NCI-H146 (cell line): ENCODE data around the gene CFAP61.
"Not testable (repeated sequence)": the region's sequence is repeated elsewhere in the genome, so short reads cannot be mapped to it uniquely, and the experiment has no call there.

ENCODE experiments used
- DNase-seq: peaks from one replicate; lab custom pipeline; 2025; lab: John Stamatoyannopoulos, UW

CFAP61 gene

DNA sequence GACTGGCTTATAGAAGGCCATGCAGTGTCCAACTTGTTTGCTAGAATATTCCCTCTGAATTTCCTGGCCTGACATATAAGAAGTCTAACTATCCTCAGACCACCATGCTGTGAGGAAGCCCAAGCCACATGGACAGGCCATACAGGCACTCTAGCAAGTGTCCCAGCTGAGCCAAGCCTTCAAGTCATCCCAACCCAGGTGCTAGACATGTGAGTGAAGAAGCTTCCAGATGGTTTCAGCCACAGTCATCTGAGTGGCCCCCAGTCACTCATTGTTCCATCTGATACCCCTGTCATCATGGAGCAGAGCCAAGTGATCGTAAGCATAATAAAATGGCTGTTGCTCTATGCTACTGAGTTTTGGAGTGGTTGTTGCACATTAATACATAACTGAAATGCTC, 269.6 kb downstream of the CFAP61 start:
- no peak for DNase-seq

DNA sequence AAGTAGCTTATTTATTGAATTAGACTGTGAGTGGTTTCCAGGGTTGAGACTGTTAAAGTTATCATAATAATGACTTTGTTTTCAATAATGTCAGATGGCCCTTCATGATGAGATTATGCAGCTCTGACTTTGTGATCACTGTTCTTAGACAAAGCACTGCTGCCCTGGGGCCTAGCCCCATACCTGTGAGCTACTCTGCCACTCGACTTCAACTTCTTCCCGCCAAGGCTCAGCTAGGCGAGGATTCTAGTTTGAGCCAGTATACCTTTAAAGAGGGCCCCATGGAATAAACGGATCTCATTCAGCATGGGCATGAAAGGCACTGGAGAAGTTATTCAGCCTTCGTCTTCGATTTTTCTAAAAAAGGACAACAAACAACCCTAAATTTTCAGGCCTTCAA, 270.6 kb downstream of the CFAP61 start:
- DNase-seq, result no peak

DNA sequence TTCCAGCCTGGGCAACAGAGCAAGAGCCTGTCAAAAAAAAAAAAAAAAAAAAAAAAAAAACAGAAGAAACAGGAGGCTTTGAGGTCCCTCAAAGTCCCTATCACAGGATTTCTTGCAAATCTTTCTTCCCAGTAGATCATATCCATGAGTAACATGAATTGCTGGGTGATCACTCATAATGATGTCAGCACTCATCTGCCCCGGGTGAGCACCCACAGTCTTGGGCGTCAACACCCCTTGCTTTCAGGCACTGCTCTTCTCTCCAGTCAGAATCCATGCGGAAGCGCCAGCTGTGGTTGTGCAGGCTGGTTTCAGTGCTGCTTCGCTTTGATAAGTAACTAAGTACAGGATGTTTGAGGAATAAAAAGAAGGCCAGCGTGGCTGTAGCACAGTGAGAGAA, 275.4 kb downstream of the CFAP61 start:
- DNase-seq, result no peak

DNA sequence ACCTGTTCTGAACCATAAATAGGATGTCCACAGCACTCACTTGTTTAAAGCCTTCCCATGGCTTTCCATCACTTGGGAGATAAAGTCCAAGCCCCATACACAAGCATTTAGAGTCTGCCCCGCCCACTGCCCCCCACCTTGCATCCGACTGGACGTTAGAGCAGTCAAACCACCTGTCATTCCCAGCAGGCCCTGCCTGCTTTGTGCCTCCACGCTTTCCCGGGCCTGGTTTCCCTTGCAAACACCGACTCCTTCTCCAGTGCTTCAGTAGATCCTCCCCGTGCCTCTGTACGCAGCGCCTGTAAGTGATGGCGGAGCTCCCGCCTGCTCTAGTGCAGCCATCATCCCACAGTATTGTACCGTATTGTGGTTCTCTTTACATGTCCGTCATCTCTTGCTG, 277.2 kb downstream of the CFAP61 start:
- no peak for DNase-seq

DNA sequence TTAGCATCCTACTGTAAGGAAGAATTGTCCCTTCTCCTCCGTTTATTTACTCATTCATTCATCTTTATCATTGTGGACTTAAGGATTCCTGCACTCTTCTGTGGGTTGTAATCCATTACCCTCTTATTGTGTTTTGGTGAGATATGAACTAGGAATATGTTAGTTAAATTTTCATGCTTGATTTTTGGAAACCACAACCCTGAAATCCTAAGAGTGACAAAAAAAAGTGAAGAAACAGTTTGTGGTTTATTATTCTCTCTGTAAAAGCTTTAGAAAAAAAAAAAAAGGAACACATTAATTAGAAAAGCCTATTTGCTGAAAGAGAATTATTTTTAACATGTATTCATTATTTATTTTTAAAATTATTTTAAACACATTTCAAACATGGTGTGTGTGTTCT, 278.8 kb downstream of the CFAP61 start:
- no peak for DNase-seq

DNA sequence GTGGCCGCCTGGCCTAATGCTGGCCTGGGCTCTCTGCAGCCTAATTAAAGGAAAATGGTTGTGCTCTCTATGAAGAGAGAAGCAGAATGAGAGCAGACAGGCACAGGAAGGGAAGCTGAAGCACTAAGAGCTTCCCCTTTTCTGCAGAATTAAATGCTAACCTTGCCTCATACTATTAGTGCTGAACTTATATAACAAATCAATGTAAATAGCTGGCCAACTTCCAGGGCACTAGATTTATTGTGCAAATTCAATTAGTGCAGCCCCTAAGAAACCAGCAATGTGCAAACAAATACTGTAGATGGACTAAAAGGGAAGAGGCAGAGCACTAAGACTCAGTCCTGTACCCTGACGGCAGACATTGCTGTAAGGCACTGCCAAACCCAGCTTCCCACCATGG, 279.5 kb downstream of the CFAP61 start:
- DNase-seq, result no peak

DNA sequence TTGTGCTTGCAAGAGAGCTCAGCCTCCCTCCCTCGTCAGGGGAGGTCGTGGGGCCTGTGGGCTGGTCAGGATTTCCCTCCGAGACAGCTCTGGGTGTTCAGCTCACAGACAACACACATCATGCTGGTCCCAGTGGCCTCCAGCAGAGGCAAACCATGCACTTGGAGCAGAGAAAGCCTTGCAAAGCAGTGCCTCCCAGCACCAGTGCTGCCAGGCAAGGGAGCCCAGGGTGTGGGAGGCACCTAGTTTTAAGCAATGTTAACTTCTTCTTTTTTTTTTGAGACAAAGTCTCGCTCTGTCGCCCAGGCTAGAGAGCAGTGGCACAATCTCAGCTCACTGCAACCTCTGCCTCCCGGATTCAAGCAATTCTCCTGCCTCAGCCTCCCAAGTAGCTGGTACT, 281.5 kb downstream of the CFAP61 start:
- no peak for DNase-seq

DNA sequence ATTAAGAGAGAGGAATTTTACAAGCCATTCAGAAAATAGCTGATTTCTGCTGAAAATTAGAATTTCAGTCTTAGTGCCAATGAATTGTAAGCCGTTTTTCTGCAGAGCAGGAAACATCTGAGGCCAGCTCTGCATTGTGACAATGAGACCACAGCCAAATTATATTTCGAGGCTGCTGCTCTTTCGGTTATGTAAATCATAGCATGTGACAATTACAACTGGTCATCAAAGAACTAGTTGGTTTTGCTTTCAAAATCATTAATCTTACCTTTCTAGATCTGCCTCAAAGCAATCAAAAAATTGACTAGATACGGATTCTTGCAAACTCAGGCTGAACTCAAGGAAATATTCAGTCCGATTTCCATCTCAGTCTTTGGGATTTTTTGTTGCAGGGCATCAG, 282.2 kb downstream of the CFAP61 start:
- DNase-seq, result no peak

DNA sequence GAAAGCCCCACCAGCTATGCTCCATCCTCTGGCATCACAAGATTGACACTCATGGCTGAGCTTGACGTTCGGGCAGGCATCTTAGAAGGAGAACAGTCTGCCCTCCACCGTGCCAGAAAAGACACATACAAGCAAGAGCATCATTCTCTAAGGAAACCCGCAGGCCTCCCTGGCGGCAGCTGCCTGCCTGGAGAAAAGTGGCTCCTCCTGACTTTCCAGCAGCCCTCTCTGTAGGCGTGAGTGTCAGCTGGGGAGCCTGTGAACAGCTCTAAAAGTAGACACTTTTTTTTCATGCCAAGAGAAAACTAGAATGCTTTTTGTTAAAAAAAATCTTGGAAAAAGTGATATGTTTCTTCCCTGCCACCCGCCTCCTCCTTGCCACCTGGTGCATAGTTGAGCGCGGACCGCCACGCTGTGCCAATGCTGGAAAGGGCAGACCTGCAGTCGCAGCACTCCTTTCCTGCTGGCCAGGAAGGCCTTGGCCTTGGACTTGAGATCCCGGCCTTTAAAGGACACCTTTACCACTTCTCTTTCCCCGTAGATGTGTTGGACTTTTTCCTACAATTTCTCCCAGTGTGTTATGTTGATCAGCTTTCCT, 285.9 kb downstream of the CFAP61 start:
- no peak for DNase-seq

DNA sequence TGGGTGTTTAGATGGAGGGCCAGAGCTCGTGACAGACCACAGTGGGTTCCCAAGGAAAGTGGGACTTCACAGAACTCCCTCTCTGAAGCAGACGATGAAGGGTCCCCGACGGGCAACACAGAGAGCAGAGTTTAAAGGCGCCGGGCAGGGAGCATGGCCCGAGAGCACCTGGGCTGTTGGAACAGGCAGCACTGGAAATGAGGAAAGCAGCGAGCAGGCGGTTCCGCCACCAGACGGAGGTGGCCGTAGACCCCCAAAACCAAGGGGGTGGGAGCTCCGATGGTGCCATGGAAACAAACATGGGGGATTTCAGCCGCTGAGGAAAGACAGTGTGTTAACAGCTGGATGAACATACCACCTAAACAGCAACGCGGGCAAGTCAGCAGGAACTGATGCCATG, 288.1 kb downstream of the CFAP61 start:
- DNase-seq, result no peak

DNA sequence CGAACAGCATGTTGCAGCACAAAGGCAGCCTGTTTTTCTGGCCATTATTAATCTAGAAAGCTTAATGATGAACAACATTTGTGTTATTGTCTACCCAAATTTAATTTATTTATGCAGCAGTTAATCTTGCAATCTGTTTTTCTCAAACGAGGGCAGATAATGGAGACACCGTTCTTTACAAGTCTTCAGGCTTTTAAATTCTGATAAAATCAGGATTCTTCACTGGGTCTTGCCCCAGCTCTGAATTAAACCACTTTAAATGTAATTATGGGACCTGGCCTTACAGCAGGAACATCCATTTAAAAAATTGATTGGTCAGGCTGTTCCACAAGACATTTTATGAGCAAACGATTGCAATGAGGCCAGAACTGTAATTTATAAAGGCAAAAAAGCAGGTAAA, 289.0 kb downstream of the CFAP61 start:
- no peak for DNase-seq

DNA sequence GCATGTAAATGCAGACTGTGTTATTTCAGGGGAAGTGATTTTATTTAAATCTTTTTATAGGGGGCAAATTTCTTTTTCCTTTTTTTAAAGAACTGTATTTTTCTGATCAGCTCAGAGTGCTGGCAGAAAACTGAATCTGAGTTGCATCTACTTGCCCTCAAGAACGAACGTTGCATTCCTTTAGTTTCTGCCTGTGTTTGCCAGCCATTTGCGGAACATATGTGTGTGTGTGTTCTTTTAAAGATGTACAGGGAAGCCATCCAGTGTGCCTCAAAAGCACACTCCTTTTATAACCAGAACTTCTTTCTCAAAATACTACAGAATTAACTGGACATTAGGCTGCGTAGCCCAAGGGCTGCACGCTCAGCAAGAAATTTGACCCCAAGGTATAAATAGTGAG, 289.7 kb downstream of the CFAP61 start:
- DNase-seq, result no peak

DNA sequence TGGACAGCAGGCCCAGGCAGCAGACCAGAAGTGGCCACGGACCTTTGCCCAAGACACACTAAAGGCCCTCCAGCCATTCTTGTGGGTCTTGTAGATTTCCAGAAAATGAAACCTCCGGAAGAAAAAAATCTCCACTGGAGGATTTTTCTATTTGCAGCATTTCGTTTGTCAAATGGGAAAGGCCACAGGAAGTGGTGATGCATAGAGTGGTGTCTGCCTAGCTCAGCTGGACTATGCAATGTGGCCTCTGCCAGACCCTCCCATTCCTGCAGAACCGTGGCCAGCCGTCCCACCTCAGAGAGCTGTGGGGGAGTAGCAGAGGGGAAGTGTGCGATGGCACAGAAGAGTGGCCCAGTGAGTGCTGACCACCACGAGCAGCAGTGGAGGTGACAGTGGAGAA, 291.6 kb downstream of the CFAP61 start:
- DNase-seq, result no peak

DNA sequence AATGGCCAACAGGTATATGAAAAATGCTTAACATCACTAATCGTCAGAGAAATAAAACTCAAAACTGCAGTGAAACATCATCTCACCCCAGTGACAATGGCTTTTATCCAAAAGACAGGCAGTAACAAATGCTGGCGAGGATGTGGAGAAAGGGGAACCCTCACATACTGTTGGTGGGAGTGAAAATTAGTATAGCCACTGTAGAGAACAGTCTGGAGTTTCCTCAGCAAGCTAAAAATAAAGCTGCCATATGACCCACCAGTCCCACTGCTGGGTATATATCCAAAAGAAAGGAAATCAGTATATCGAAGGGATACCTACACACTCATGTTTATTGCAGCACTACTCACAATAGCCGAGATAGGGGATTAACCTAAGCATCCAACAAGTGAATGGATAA, 292.1 kb downstream of the CFAP61 start:
- DNase-seq, result no peak

DNA sequence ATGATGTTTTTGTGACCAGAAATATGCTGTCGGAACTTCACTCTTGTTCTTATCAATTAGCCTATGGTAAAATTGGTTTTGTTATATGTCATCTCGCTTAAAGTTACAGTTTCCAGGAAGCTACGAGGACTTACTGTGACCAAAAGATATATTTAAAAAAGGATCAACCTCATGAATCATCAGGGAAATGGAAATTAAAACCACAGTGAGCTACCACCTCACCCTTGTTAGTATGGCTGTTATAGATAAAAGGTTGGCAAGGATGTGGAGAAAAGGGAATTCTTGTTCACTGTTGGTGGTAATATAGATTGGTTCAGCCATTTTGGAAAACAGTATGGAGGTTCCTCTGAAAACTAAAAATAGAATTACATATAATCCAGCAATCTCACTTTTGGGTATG, 301.2 kb downstream of the CFAP61 start:
- no peak for DNase-seq

DNA sequence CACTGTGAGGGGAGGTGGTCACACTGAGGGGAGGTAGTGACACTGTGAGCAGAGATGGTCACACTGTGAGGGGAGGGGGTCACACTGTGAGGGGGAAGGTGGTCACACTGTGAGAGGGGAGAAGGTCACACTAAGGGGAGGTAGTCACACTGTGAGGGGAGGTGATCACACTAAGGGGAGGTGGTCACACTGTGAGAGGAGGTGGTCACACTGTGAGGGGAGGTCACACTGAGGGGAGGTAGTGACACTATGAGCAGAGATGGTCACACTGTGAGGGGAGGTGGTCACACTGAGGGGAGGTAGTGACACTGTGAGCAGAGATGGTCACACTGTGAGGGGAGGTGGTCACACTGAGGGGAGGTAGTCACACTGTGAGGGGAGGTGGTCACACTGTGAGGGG, 303.2 kb downstream of the CFAP61 start:
- not testable (repeated sequence) for DNase-seq

DNA sequence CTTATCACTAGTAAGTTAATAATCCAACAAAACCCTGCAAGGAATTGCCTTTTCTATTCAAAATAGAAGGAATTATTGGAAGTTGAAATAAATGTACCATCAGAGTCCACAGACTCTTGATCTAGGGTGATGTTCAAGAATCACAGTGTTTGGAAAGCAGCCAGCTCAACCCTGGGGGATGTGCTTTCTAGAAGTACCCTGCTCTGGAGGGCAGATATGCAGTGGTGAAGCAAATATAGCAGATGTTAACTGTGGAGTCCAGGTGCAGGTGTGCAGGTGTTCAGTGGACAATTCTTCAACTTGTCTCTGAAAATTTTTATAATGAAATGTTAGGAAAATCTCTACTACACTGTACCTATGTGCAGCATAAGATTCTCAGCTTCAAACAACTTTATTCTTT, 306.5 kb downstream of the CFAP61 start:
- peak; percentile 75 for DNase-seq

DNA sequence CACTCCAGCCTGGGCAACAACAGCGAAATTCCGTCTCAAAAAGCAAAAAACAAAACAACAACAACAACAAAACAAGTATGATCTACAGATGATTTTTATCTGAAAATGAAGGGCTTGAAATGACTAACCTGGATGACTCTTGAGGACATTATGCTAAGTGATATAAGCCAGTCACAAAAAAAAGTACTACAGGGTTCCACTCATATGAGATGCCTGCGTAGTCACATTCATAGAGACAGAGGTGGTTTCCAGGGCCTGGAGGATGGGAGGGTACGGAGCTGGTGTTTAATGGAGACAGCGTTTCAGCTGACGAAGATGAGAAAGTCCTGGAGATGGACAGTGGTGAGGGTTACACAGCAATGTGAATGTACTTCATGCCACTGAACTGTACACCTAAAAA, 307.3 kb downstream of the CFAP61 start:
- DNase-seq, result no peak

DNA sequence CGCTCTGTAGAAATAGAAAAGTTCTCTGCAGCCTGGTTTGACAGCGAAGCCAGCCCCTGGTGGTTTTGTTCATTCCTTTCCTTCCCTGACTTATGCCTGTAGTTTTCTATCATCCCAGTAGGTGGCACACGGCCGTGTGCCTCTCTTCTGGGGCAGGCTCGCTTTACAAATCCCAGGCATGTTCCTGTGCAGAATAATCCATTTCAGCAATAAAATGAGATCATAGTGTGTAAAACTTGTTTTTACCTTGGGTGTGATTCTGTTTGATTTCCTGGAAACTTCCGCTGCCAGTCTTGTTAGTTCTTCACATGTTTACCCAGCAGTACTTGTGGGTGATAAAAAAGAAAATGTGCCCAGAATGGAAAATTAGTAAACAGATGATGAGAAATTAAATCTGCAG, 308.1 kb downstream of the CFAP61 start:
- peak; percentile 82 for DNase-seq

DNA sequence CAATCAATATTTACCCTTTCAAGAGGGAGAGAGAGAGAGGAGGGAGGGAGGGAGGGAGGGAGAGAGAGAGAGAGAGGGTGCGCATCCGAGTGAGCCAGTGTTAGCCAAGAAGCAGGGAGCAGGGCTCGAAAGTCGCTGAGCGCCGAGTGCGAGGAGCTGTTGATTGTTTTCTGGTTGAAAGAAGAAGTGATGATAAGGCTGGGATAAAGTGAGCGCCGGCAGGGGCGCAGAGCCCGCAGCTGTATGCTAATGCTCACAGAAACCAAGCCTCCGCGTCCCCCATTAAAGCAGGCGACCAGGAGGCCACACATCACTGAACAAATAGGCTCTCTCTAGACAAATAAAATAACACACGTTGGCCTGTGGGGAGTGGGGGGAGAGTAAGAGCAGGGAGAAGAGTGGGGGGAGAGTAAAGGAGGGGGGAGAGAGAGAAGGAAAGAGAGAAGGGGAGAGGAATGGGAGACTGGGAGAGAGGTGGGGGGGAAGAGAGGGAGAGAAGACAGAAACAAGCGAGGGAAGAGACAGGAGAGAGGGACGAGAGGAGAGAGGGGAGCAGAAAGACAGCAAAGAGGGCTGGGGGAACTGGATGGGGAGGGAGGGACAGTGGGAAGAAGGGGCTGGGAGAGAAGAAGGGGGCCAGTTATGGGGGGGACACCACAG, 310.6 kb downstream of the CFAP61 start:
- DNase-seq, result peak; percentile 99

DNA sequence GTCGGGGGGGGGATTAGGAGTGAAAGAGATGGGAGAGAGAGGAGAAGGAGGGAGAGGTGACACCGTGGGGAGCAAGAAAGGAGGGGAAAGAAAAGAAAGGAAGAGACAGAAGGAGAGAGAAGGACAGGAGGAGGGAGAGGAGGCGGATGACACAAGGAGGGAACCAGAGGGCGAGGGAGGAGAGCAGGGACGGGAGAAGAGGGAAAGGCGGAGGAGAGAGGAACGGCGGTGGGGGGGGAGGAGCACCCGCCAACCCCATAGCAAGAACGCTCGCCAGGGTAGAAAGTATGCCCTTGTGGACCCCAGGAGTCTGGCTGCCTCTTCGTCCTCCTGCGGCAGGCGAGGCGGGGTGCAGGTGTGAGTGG, 311.1 kb downstream of the CFAP61 start:
- peak; percentile 86 for DNase-seq

DNA sequence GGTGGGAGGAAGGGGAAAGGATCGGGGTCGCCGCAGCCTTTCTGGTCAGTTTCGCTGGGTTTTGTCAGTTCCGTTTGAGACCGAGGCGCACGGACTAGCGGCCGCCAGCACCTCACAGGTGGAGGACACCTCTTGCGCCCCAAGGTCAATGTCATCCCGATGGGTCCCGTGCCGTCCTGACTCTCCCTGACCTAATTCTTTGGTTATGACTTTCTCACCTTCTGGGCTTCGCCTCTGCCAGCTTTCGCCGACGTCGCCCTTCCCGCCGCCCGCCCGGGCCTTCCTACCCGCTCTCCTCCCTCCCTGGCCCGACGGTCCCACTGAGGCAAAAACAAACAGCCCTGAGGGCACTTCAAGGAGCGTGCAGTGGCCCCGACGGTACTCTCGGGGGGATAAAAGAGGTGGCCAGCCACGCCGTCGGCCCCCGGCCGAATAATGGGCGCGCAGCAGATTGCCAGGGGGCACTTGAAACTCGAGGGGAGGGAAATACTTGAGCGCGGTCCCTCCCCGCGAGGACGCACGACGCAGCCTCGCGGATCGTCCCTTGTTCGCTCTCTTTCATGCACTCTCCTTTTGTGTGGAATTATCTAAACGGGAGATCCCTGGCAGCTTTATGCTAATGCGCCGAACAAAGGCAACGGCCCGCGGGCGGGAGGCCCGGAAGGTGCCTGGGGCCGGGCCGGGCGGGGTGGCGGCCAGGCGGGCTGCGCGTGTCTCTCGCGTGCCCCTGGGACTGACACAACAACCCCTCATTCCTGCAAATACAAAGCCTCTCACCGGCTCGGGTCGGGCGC, 311.7 kb downstream of the CFAP61 start:
- peak; percentile 99 for DNase-seq
